Ovary (tissue), 3 donors: ENCODE measurements around the gene LRP1B.

Experiments used
- EP300 ChIP-seq: sonication (generic); formaldehyde crosslinking; IDR thresholded peaks from one replicate; pipeline ENCODE4 v1.6.1; 2017; ENCODE audit warnings: antibody characterized with exemption
- POLR2A ChIP-seq: fragments of 450-650 bp; IDR thresholded peaks from one replicate; pipeline ENCODE4 v1.6.1; 2017; ENCODE audit warnings: antibody characterized with exemption, mild to moderate bottlenecking, moderate library complexity
- TF ChIP-seq, protein P1 (sequence below), 3 donors: fragments of 450-650 bp in 2 of 3; fragments of 200-600 bp in 1 of 3; IDR thresholded peaks; one replicate each; pipeline versions ENCODE4 v1.5.1 to v1.8.0; 2016 to 2022; ENCODE audit warnings: antibody characterized with exemption in 3 of 3, mild to moderate bottlenecking in 1 of 3
- donor health status: DM: no; HTN: no; CAD: no.

DNA sequence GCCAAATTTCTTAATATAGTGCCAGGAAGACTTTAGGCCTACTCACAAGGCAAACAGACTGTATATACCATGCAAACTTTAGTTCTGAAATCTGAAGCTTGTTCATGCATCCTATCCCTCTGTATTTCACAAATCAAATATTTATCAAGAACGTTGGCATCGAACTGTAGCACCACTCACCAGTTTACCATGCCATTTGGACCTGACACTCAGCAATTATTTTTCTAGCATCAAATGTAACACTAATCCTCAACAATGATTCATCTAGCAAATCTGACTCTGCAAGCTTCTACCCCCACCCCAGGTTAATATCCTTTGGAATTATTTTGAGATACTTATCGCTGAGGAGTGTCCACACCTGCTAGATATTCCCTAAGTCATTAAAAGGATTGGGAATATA, 1506.6 kb downstream of the LRP1B start:
- TF ChIP-seq POLR2A (no peak), EP300 (no peak)
- TF ChIP-seq, protein P1, sequence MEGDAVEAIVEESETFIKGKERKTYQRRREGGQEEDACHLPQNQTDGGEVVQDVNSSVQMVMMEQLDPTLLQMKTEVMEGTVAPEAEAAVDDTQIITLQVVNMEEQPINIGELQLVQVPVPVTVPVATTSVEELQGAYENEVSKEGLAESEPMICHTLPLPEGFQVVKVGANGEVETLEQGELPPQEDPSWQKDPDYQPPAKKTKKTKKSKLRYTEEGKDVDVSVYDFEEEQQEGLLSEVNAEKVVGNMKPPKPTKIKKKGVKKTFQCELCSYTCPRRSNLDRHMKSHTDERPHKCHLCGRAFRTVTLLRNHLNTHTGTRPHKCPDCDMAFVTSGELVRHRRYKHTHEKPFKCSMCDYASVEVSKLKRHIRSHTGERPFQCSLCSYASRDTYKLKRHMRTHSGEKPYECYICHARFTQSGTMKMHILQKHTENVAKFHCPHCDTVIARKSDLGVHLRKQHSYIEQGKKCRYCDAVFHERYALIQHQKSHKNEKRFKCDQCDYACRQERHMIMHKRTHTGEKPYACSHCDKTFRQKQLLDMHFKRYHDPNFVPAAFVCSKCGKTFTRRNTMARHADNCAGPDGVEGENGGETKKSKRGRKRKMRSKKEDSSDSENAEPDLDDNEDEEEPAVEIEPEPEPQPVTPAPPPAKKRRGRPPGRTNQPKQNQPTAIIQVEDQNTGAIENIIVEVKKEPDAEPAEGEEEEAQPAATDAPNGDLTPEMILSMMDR (IDR thresholded peaks at IDR 0.05): no peak
